ENCODE data around the gene CHRNA10. TPM values are rescaled to one million over a fixed set of nuclear protein-coding genes. Genes with fewer than 3 reads are reported as not detected.

CHRNA10 gene
- polyA plus RNA-seq, 1 of the 3 experiments (the other 2 are of a cell fraction) = 1.1 TPM

GRCh38 chr11:3709977-3710376, 38.8 kb upstream of the CHRNA10 start (continued):
- TF ChIP-seq, protein P1, sequence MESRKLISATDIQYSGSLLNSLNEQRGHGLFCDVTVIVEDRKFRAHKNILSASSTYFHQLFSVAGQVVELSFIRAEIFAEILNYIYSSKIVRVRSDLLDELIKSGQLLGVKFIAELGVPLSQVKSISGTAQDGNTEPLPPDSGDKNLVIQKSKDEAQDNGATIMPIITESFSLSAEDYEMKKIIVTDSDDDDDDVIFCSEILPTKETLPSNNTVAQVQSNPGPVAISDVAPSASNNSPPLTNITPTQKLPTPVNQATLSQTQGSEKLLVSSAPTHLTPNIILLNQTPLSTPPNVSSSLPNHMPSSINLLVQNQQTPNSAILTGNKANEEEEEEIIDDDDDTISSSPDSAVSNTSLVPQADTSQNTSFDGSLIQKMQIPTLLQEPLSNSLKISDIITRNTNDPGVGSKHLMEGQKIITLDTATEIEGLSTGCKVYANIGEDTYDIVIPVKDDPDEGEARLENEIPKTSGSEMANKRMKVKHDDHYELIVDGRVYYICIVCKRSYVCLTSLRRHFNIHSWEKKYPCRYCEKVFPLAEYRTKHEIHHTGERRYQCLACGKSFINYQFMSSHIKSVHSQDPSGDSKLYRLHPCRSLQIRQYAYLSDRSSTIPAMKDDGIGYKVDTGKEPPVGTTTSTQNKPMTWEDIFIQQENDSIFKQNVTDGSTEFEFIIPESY (IDR thresholded peaks at IDR 0.05; ENCODE audit: borderline replicate concordance, low read depth) = no peak
- TF ChIP-seq CHD2 (IDR thresholded peaks at IDR 0.05; ENCODE audit: low read length, partially characterized antibody) (no peak), MXI1 (IDR thresholded peaks at IDR 0.05; ENCODE audit: low read depth, low read length) (no peak)

GRCh38 chr11:3707176-3707575, 36.0 kb upstream of the CHRNA10 start:
- no peaks in the 10 kb centered on the region for H3K27me3 ChIP-seq (ENCODE audit: insufficient read depth)
- no peak for TF ChIP-seq NFIC (IDR thresholded peaks at IDR 0.05; ENCODE audit: borderline replicate concordance)
- H4K20me1 ChIP-seq (ENCODE audit: insufficient read depth) = no peaks in the 10 kb centered on the region
- no peak for DNase-seq
- H2AFZ ChIP-seq (ENCODE audit: low read depth) = no peak overlapping the region
- peak overlapping the region in 1 of 2 experiments; percentile 21; a peak in 2 of 4 replicates for H3K27ac ChIP-seq (ENCODE audit: low read depth in 2 of 2, low read length in 1 of 2)
- H3K4me2 ChIP-seq = no peak overlapping the region
- H3K36me3 ChIP-seq (replicated peaks in 1 of 2; ENCODE audit: control insufficient read depth in 1 of 2, insufficient read depth in 2 of 2, low read length in 1 of 2) = peaks cover 58 to 83% of the 10 kb centered on the region in 2 experiments
- peaks cover 18% of the 10 kb centered on the region for H3F3A ChIP-seq (replicated peaks; ENCODE audit: insufficient read depth)
- H3K9ac ChIP-seq = no peak overlapping the region
- no peaks in the 10 kb centered on the region for H3K9me2 ChIP-seq
- WGBS (ENCODE audit: low lambda C conversion rate) = 79% methylated on average over 2 of the region's 2 CpGs
- H3K4me1 ChIP-seq (ENCODE audit: control insufficient read depth in 1 of 2, insufficient read depth in 2 of 2, low read depth in 1 of 2, low read length in 1 of 2) = 0 out of 4 replicates have a peak, but pooled peaks cover 0 to 3% of the 10 kb centered on the region in 2 experiments
- no peak overlapping the region for H3K4me3 ChIP-seq (ENCODE audit: low read depth in 2 of 2, low read length in 1 of 2)
- POLR2A ChIA-PET = no interaction called here
- H3K79me2 ChIP-seq (ENCODE audit: insufficient read depth) = no peaks in the 10 kb centered on the region; the same call in 1 of the 2 replicates
- H3K9me3 ChIP-seq = no peaks in the 10 kb centered on the region
- CTCF ChIA-PET = no interaction called here

GRCh38 chr11:3703383-3703782, 32.2 kb upstream of the CHRNA10 start:
- Histone ChIP-seq H3K4me1 (ENCODE audit: control insufficient read depth in 1 of 2, insufficient read depth in 2 of 2, low read depth in 1 of 2, low read length in 1 of 2) (0 out of 4 replicates have a peak, but pooled peaks cover 0 to 3% of the 10 kb centered on the region in 2 experiments), H3K27ac (ENCODE audit: low read depth in 2 of 2, low read length in 1 of 2) (no peak overlapping the region), H3K4me2 (no peak overlapping the region), H3K9me3 (no peaks in the 10 kb centered on the region), H4K20me1 (ENCODE audit: insufficient read depth) (no peaks in the 10 kb centered on the region), H3F3A (replicated peaks; ENCODE audit: insufficient read depth) (peaks cover 9% of the 10 kb centered on the region), H3K9ac (no peak overlapping the region), H3K9me2 (no peaks in the 10 kb centered on the region), H3K36me3 (replicated peaks in 1 of 2; ENCODE audit: control insufficient read depth in 1 of 2, insufficient read depth in 2 of 2, low read length in 1 of 2) (peaks cover 60 to 90% of the 10 kb centered on the region in 2 experiments), H3K4me3 (ENCODE audit: low read depth in 2 of 2, low read length in 1 of 2) (no peak overlapping the region), H3K27me3 (ENCODE audit: insufficient read depth) (no peaks in the 10 kb centered on the region), H3K79me2 (ENCODE audit: insufficient read depth) (no peaks in the 10 kb centered on the region; the same call in 1 of the 2 replicates), H2AFZ (ENCODE audit: low read depth) (no peak overlapping the region)
- 89% methylated on average over 3 of the region's 3 CpGs for WGBS (ENCODE audit: low lambda C conversion rate)
- DNase-seq = no peak
- ChIA-PET POLR2A (no interaction called here), CTCF (interaction anchor here (1.6 kb wide), 1 partner anchor 105 kb away, joined by 4 read pairs; the partner anchor contains the start of gene PGAP2)
- TF ChIP-seq FOSL2 (IDR thresholded peaks at IDR 0.05; ENCODE audit: borderline replicate concordance, low read depth) (no peak), YY1 (IDR thresholded peaks at IDR 0.05; ENCODE audit: low read depth) (no peak), POLR2AphosphoS5 (IDR thresholded peaks at IDR 0.05; ENCODE audit: low read depth, low read length) (no peak), FOXJ3 (CRISPR knock-in tag; IDR thresholded peaks at IDR 0.05) (no peak), GATA2 (CRISPR knock-in tag; IDR thresholded peaks at IDR 0.05) (no peak), MXI1 (IDR thresholded peaks at IDR 0.05; ENCODE audit: low read depth, low read length) (no peak), NFIC (IDR thresholded peaks at IDR 0.05; ENCODE audit: borderline replicate concordance) (no peak)

Data from SK-N-SH (cell line).